Adrenal gland (tissue), 12 donors: ENCODE measurements around the gene ZSWIM6. TPM values are rescaled to one million over a fixed set of nuclear protein-coding genes. Genes with fewer than 3 reads are reported as not detected.

Source experiments
- DNase-seq, 7 donors: peaks; one replicate each; pipeline ENCODE4 v3.0.0-alpha.2; 2019 to 2020
- H3K27ac ChIP-seq, 5 donors: fragments of 200-600 bp; sonication (generic) in 4 of 5; 1 replicate in 3 of 5; 2 replicates in 2 of 5; pipeline versions ENCODE4 v1.5.1 to v1.8.0; 2016 to 2020; ENCODE audit warnings: mild to moderate bottlenecking in 1 of 5
- H3K27me3 ChIP-seq: fragments of 200-600 bp; 2 replicates; pipeline ENCODE4 v1.8.0; 2021
- H3K36me3 ChIP-seq, 2 donors: fragments of 200-600 bp; replicated peaks in 1 of 2; 1 replicate in 1 of 2; 2 replicates in 1 of 2; pipeline versions ENCODE4 v1.5.1 to v1.8.0; 2018 to 2022
- H3K4me1 ChIP-seq, 2 donors: fragments of 200-600 bp; replicated peaks in 1 of 2; 1 replicate in 1 of 2; 2 replicates in 1 of 2; pipeline versions ENCODE4 v1.5.1 to v1.8.0; 2018 to 2021
- H3K4me3 ChIP-seq, 4 donors: fragments of 200-600 bp; sonication (generic) in 3 of 4; one replicate each; pipeline ENCODE4 v1.5.1; 2016 to 2018
- H3K9me3 ChIP-seq, 3 donors: fragments of 200-600 bp; sonication (generic) in 1 of 3; replicated peaks in 1 of 3; 1 replicate in 2 of 3; 2 replicates in 1 of 3; pipeline versions ENCODE4 v1.5.1 to v1.8.0; 2016 to 2021
- CTCF ChIP-seq, 6 experiments: fragments of 450-650 bp in 4 of 6; fragments of 200-600 bp in 2 of 6; sonication (generic) in 1 of 6; IDR thresholded peaks; 1 replicate in 5 of 6; 2 replicates in 1 of 6; pipeline versions ENCODE4 v1.5.1 to v1.8.0; 2016 to 2021; ENCODE audit warnings: antibody characterized with exemption in 6 of 6, mild to moderate bottlenecking in 2 of 6, moderate library complexity in 1 of 6
- POLR2A ChIP-seq, 2 donors: fragments of 450-650 bp; IDR thresholded peaks; one replicate each; pipeline ENCODE4 v1.6.1; 2017; ENCODE audit warnings: antibody characterized with exemption in 2 of 2, mild to moderate bottlenecking in 2 of 2, moderate library complexity in 1 of 2
- WGBS, 4 donors: extraction: QIAGEN DNeasy Blood & Tissue Kit in 2 of 4; methylation state at CpG; one replicate each; pipeline versions ENCODE4 v1.1.5 to v1.1.7; 2013 to 2017; 5-methylcytosine and 5-hydroxymethylcytosine counted together
- intact Hi-C, 2 donors: fragments of 100-400 bp; cut with DNase I; formaldehyde crosslinking; loops; one replicate each; pipeline versions ENCODE4 v1.14.1 to v1.15.0; 2022 to 2023
- polyA plus RNA-seq, 3 donors: library from polyadenylated mRNA; stranded (reverse); fragments of 200-250 nt in 2 of 3; fragments of 350-450 nt in 1 of 3; fragmentation: Illumina TruSeq in 1 of 3; extraction: RNeasy Lipid Tissue Mini Kit (QIAGEN cat#74804) in 1 of 3; gene quantifications; one replicate each; pipeline ENCODE4 v1.2.3, GENCODE V29; 2013 to 2014
- total RNA-seq, 9 donors: library from RNA; depleted of rRNA in 4 of 9; stranded (reverse); fragments of >200 nt in 4 of 9; fragments of 120-200 nt in 1 of 9; fragmentation: NEBNext Ultra II Directional in 1 of 9; extraction: Animal tissue kit (Norgen Biotek cat#: 25700) in 1 of 9; gene quantifications; one replicate each; pipeline versions ENCODE4 v1.1.0 to v1.2.4, GENCODE V29; 2013 to 2023
- donor health status: healthy with polysubstance abuse.
- donor health status: Bipolar disorder and iron deficiency.
- donor health status: DM: yes; HTN: yes; CAD: no.
- donor health status: DM: no; HTN: no; CAD: no.
- donor health status: DM: no; HTN: no; CAD: no.
- donor health status: DM: yes; HTN: yes; CAD: no.

The ZSWIM6 gene
- total and polyA plus RNA-seq, 12 donors = 5.5 to 14.6 (median 8.3) TPM

GRCh38 chr5:61301341-61302199, 30.5 kb upstream of the ZSWIM6 start:
- DNase-seq = peak; percentile 61 to 93 (median 90)
- intact Hi-C loops = no loop called here
- Histone ChIP-seq H3K27ac (peak overlapping the region in 1 of 5 donors; percentile 58), H3K4me3 (no peak overlapping the region), H3K9me3 (no peaks in the 10 kb centered on the region), H3K27me3 (no peaks in the 10 kb centered on the region), H3K36me3 (no peaks in the 10 kb centered on the region), H3K4me1 (peaks cover 6 to 8% of the 10 kb centered on the region in 2 donors)
- 54 to 69% (median 60%) methylated on average over 9 of the region's 9 CpGs for WGBS, 4 donors
- TF ChIP-seq CTCF (IDR thresholded peaks at IDR 0.05) (no peak), POLR2A (IDR thresholded peaks at IDR 0.05) (peak in 1 of 2 donors; percentile 51)

GRCh38 chr5:61302200-61302563, 29.9 kb upstream of the ZSWIM6 start:
- peak overlapping the region in 1 of 5 donors; percentile 58 for H3K27ac ChIP-seq
- no peaks in the 10 kb centered on the region for H3K9me3 ChIP-seq
- H3K36me3 ChIP-seq = no peaks in the 10 kb centered on the region
- intact Hi-C loops = no loop called here
- no peaks in the 10 kb centered on the region for H3K27me3 ChIP-seq
- H3K4me3 ChIP-seq = no peak overlapping the region
- DNase-seq = no peak
- 91 to 96% (median 94%) methylated on average over 4 of the region's 4 CpGs for WGBS, 4 donors
- TF ChIP-seq CTCF (IDR thresholded peaks at IDR 0.05) = no peak
- peaks cover 6 to 8% of the 10 kb centered on the region in 2 donors for H3K4me1 ChIP-seq

- Histone ChIP-seq H3K4me1 (peaks cover 6 to 8% of the 10 kb centered on the region in 2 donors), H3K9me3 (no peaks in the 10 kb centered on the region), H3K27me3 (no peaks in the 10 kb centered on the region), H3K4me3 (peak overlapping the region in 1 of 4 donors; percentile 34), H3K27ac (no peak overlapping the region), H3K36me3 (no peaks in the 10 kb centered on the region)
- DNase-seq = no peak
- intact Hi-C loops = no loop called here
- no peak for TF ChIP-seq CTCF (IDR thresholded peaks at IDR 0.05)
- no peak for TF ChIP-seq POLR2A (IDR thresholded peaks at IDR 0.05)
- 13 to 18% (median 15%) methylated on average over 4 of the region's 4 CpGs for WGBS, 4 donors
These were observed 28.7 kb upstream of the ZSWIM6 start for GRCh38 chr5:61303346-61303745.

GRCh38 chr5:61304590-61305381, 27.3 kb upstream of the ZSWIM6 start:
- Histone ChIP-seq H3K36me3 (no peaks in the 10 kb centered on the region), H3K27me3 (no peaks in the 10 kb centered on the region), H3K4me3 (no peak overlapping the region), H3K4me1 (peaks cover 6 to 8% of the 10 kb centered on the region in 2 donors), H3K9me3 (no peaks in the 10 kb centered on the region), H3K27ac (no peak overlapping the region)
- DNase-seq = no peak
- 69 to 75% (median 69%) methylated on average over 15 of the region's 15 CpGs for WGBS, 4 donors
- TF ChIP-seq POLR2A (IDR thresholded peaks at IDR 0.05) (no peak), CTCF (IDR thresholded peaks at IDR 0.05) (no peak)
- intact Hi-C loops = no loop called here
